ENCODE measurements around the gene DNASE1L3. TPM values are rescaled to one million over a fixed set of nuclear protein-coding genes. Genes with fewer than 3 reads are reported as not detected.

Gene DNASE1L3
- total RNA-seq, result 125 TPM
- long read RNA-seq, transcript DNASE1L3-201 (8 exons, 1,294 nt), result major isoform, 79 of 91 reads
- long read RNA-seq, partial matches to known transcripts, result 3 of 91 reads
- long read RNA-seq, other reads (novel, unspliced or antisense), result 7 of 91 reads

DNA sequence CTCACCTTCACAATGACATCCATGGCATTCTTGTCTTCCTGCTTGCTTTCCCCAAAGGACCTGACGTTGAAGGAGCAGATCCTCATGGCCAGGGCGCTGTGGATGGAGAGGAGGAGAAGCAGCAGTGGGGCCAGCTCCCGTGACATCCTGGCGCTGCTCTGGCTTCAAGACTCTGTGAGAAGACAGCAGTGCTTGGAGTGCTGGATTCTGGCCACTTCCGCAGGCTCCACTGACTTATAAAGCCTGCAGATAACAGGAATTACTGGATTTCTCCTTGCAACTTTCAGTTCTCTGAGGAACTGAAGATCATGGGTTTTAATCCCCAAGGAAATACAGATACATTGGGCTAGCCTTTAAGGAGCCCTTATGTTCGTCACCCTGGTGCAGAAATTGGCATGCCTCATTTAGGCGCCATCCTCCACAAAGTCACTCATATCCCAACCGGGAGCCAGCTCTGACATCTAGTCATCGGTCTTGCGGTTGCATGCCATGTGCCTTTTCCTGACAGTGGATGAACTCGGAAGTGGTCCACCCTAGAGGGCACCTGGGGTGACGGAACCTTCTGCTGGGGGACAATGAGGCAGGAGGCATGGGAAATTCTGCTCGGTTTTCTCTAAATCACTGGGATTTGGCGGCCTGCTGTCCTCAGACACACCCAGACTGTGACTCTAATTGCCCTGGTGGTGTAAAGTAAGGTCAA, at the start of gene DNASE1L3:
TSS of gene DNASE1L3 (minus strand) at position 212 of the 700 bp plus-strand sequence. CDS start at position 146, 66 bp downstream.
- no peaks in the 10 kb centered on the region for H3K27me3 ChIP-seq
- peak within 1 kb of the TSS; percentile 36 for H3K4me3 ChIP-seq
- H3K9me3 ChIP-seq, result no peaks in the 10 kb centered on the region
- ATAC-seq (no peak), DNase-seq (no peak)
- peaks cover 15% of the 10 kb centered on the region for H3K4me1 ChIP-seq
- TF ChIP-seq, protein P1, sequence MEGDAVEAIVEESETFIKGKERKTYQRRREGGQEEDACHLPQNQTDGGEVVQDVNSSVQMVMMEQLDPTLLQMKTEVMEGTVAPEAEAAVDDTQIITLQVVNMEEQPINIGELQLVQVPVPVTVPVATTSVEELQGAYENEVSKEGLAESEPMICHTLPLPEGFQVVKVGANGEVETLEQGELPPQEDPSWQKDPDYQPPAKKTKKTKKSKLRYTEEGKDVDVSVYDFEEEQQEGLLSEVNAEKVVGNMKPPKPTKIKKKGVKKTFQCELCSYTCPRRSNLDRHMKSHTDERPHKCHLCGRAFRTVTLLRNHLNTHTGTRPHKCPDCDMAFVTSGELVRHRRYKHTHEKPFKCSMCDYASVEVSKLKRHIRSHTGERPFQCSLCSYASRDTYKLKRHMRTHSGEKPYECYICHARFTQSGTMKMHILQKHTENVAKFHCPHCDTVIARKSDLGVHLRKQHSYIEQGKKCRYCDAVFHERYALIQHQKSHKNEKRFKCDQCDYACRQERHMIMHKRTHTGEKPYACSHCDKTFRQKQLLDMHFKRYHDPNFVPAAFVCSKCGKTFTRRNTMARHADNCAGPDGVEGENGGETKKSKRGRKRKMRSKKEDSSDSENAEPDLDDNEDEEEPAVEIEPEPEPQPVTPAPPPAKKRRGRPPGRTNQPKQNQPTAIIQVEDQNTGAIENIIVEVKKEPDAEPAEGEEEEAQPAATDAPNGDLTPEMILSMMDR (IDR thresholded peaks at IDR 0.05), result no peak
- H3K27ac ChIP-seq, result peak within 1 kb of the TSS; percentile 24
- intact Hi-C loops (cut with DNase I), result no loop called here
- no peaks in the 10 kb centered on the region for H3K36me3 ChIP-seq

GRCh38 chr3:58260261-58260731, 49.5 kb upstream of the DNASE1L3 start:
- intact Hi-C loops (cut with DNase I), result no loop called here
- H3K36me3 ChIP-seq, result peaks cover 20% of the 10 kb centered on the region
- ATAC-seq, result peak; percentile 74
- H3K4me1 ChIP-seq, result no peaks in the 10 kb centered on the region
- no peaks in the 10 kb centered on the region for H3K27me3 ChIP-seq
- TF ChIP-seq, protein P1 (IDR thresholded peaks at IDR 0.05), result no peak
- no peak overlapping the region for H3K27ac ChIP-seq
- no peak for DNase-seq
- H3K4me3 ChIP-seq, result no peak overlapping the region
- no peaks in the 10 kb centered on the region for H3K9me3 ChIP-seq

DNA sequence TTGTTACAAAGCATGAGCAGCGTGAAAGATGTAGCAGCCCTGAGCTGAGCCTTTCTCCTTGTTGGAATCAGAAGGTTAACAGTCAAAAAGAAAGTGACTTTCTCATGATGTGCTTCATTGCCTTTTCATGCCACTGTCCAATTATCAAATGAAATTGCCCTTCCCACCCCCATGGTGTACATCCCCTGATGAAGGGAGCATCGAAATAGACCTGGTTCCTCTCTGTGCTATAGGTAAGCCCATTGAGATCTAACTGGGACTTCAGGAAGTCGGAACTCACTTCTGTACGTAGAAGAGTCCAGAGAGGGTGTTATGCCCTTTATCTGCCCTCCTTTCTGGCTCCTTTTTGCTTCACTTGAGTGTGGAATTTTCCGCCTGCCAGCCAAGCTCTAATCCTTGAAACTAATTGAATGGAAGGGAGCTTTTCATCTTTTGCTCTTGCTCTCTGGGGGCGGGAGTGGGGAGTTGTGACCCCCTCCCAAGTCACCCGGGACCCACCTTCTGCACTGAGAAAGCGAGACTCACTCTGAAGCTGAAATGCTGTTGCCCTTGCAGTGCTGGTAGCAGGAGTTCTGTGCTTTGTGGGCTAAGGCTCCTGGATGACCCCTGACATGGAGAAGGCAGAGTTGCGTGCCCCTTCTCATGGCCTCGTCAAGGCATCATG, 47.8 kb upstream of the DNASE1L3 start:
- Histone ChIP-seq H3K27me3 (no peaks in the 10 kb centered on the region), H3K36me3 (peaks cover 20% of the 10 kb centered on the region), H3K4me3 (no peak overlapping the region), H3K27ac (no peak overlapping the region), H3K9me3 (no peaks in the 10 kb centered on the region), H3K4me1 (no peaks in the 10 kb centered on the region)
- ATAC-seq (no peak), DNase-seq (no peak)
- intact Hi-C loops (cut with DNase I), result no loop called here
- TF ChIP-seq, protein P1 (IDR thresholded peaks at IDR 0.05), result no peak

DNA sequence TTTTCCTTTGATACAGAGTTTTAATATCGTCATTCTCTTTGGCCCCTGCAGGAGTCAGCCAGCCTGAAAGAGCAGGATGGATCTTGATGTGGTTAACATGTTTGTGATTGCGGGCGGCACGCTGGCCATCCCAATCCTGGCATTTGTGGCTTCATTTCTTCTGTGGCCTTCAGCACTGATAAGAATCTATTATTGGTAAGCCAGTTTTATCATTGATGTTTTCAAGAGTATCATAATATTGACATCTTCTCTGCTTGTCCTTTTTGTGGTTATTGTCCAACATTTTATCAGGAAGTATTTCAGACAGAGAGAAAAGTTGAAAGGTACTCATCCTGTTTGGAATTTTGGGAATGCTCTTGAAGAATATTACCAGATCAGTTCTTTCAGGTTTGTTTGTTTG, 45.7 kb upstream of the DNASE1L3 start:
- H3K4me3 ChIP-seq, result no peak overlapping the region
- DNase-seq (no peak), ATAC-seq (no peak)
- TF ChIP-seq, protein P1 (IDR thresholded peaks at IDR 0.05), result no peak
- H3K36me3 ChIP-seq, result peaks cover 20% of the 10 kb centered on the region
- H3K27me3 ChIP-seq, result no peaks in the 10 kb centered on the region
- H3K27ac ChIP-seq, result no peak overlapping the region
- no peaks in the 10 kb centered on the region for H3K4me1 ChIP-seq
- intact Hi-C loops (cut with DNase I), result no loop called here
- no peaks in the 10 kb centered on the region for H3K9me3 ChIP-seq

DNA sequence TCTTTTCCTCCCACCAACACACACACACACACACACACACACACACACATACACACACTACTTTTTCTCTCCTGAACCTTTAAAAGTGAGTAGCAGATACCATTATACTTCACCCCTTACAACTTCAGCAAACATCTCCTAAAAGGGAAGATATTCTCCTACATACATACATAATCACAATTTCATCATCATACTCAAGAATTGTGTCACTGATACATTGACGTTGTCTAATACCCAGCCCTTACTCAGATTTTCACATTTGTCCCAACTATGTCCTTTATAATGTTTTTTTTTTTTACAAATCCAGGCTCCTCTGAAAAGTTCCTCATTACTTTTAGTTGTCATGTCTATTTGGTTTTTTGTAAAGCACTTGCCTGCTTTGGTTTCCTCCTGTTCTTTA, 45.3 kb upstream of the DNASE1L3 start:
- ATAC-seq (no peak), DNase-seq (no peak)
- Histone ChIP-seq H3K4me3 (no peak overlapping the region), H3K27ac (no peak overlapping the region), H3K9me3 (no peaks in the 10 kb centered on the region), H3K4me1 (no peaks in the 10 kb centered on the region), H3K36me3 (peaks cover 20% of the 10 kb centered on the region), H3K27me3 (no peaks in the 10 kb centered on the region)
- intact Hi-C loops (cut with DNase I), result no loop called here
- TF ChIP-seq, protein P1 (IDR thresholded peaks at IDR 0.05), result no peak
